GM12878 (cell line): ENCODE results near the gene RAB6B. TPM values are rescaled to one million over a fixed set of nuclear protein-coding genes. Genes with fewer than 3 reads are reported as not detected.

Experiments
- ATAC-seq: fragments of 200-7000 bp; cut with Tn5 transposase; 3 replicates; pipeline ENCODE4 v1.9.1; 2020; ENCODE audit warnings: mild to moderate bottlenecking, moderate library complexity
- BruUV-seq: library from RNA; stranded (reverse); fragments of 400-500 nt; replicated peaks from 2 replicates; lab custom pipeline; 2021; lab: Mats Ljungman, UMichigan
- CTCF ChIA-PET: fragments of 300-600 bp; sonication (Branson Sonifier 250); formaldehyde crosslinking; extraction: SDS; loops from one replicate; lab custom pipeline; 2021; ENCODE audit warnings: inconsistent platforms; lab: Yijun Ruan, JAX
- POLR2A ChIA-PET: fragments of 350-600 bp; formaldehyde crosslinking; extraction: SDS; loops from one replicate; lab custom pipeline; 2021; ENCODE audit warnings: inconsistent platforms; lab: Charles Lee
- RAD21 ChIA-PET: fragments of 300-600 bp; sonication (Branson Sonifier 250); formaldehyde crosslinking; loops from one replicate; lab custom pipeline; 2023; ENCODE audit warnings: antibody characterized with exemption; ENCODE audit not compliant: unreplicated experiment; lab: Charles Lee
- SMC1A ChIA-PET: fragments of 300-600 bp; sonication (Branson Sonifier 250); formaldehyde crosslinking; loops from one replicate; lab custom pipeline; 2023; ENCODE audit not compliant: unreplicated experiment, uncharacterized antibody; lab: Charles Lee
- DNase-seq: peaks from one replicate; pipeline ENCODE4 v3.0.0-alpha.2; 2011; ENCODE audit warnings: low read depth, low spot score
- FAIRE-seq: peaks from 3 replicates; lab custom pipeline; 2011; peaks lifted over from hg19 to GRCh38; lab: Jason Lieb, UNC
- H2AFZ ChIP-seq: 2 replicates; pipeline ENCODE4 v1.6.0; 2011; ENCODE audit warnings: low read depth, low read length, control low read depth; ENCODE audit not compliant: control insufficient read depth
- H3K27ac ChIP-seq: 2 replicates; pipeline ENCODE4 v1.5.1; 2011; ENCODE audit warnings: control low read depth; ENCODE audit not compliant: control insufficient read depth, insufficient read depth
- H3K27me3 ChIP-seq, 2 experiments: replicated peaks in 1 of 2; 2 replicates each; pipeline versions ENCODE4 v1.6.0 to v1.6.1; 2011; ENCODE audit warnings: low read length in 1 of 2; ENCODE audit not compliant: control insufficient read depth in 2 of 2, insufficient read depth in 2 of 2
- H3K36me3 ChIP-seq, 2 experiments: 2 replicates each; pipeline ENCODE4 v1.5.1; 2011; ENCODE audit warnings: low read length in 1 of 2; ENCODE audit not compliant: control insufficient read depth in 2 of 2, insufficient read depth in 2 of 2
- H3K4me1 ChIP-seq: 2 replicates; pipeline ENCODE4 v1.6.1; 2011; ENCODE audit warnings: mild to moderate bottlenecking, low read length, moderate library complexity, mixed read lengths; ENCODE audit not compliant: control insufficient read depth, insufficient read depth
- H3K4me2 ChIP-seq: 2 replicates; pipeline ENCODE4 v1.6.0; 2011; ENCODE audit warnings: control low read depth; ENCODE audit not compliant: control insufficient read depth, insufficient read depth
- H3K4me3 ChIP-seq: fragments of 200-600 bp; sonication (generic); 2 replicates; pipeline ENCODE4 v1.5.1; 2016
- H3K79me2 ChIP-seq: 2 replicates; pipeline ENCODE4 v1.6.0; 2011; ENCODE audit warnings: low read length; ENCODE audit not compliant: control insufficient read depth, insufficient read depth
- H3K9ac ChIP-seq: 2 replicates; pipeline ENCODE4 v1.8.0; 2011; ENCODE audit warnings: low read length, control low read depth, mixed read lengths; ENCODE audit not compliant: control insufficient read depth, insufficient read depth
- H3K9me3 ChIP-seq: replicated peaks from 3 replicates; pipeline ENCODE4 v1.5.1; 2011; ENCODE audit warnings: mild to moderate bottlenecking, low read length; ENCODE audit not compliant: control insufficient read depth, insufficient read depth
- H4K20me1 ChIP-seq: 2 replicates; pipeline ENCODE4 v1.6.0; 2011; ENCODE audit not compliant: control insufficient read depth, insufficient read depth
- ATF7 ChIP-seq: fragments of 450-650 bp; IDR thresholded peaks from 2 replicates; pipeline ENCODE4 v1.6.1; 2016; ENCODE audit warnings: low read depth, mild to moderate bottlenecking
- BCL11A ChIP-seq: IDR thresholded peaks from 2 replicates; pipeline ENCODE4 v1.6.1; 2011; ENCODE audit warnings: low read depth, low read length
- DPF2 ChIP-seq: fragments of 450-650 bp; IDR thresholded peaks from 2 replicates; pipeline ENCODE4 v1.6.1; 2017; ENCODE audit warnings: mild to moderate bottlenecking
- GATAD2B ChIP-seq: fragments of 450-650 bp; conservative IDR thresholded peaks from 2 replicates; pipeline ENCODE4 v1.6.1; 2017; ENCODE audit warnings: low read depth, mild to moderate bottlenecking, moderate library complexity
- HDAC2 ChIP-seq: fragments of 200-600 bp; sonication (generic); IDR thresholded peaks from 2 replicates; pipeline ENCODE4 v1.6.1; 2017
- HDAC6 ChIP-seq: fragments of 200-600 bp; sonication (generic); IDR thresholded peaks from one replicate; pipeline ENCODE4 v1.8.0; 2017; ENCODE audit warnings: antibody characterized with exemption; ENCODE audit not compliant: unreplicated experiment
- RELA ChIP-seq: fragments of 450-650 bp; IDR thresholded peaks from 2 replicates; pipeline ENCODE4 v1.8.0; 2014; ENCODE audit warnings: borderline replicate concordance; ENCODE audit not compliant: partially characterized antibody
- SIN3A ChIP-seq: IDR thresholded peaks from 2 replicates; pipeline ENCODE4 v1.6.1; 2012; ENCODE audit warnings: low read depth, low read length, improper control_type of control experiment
- SMAD1 ChIP-seq: fragments of 450-650 bp; IDR thresholded peaks from 2 replicates; pipeline ENCODE4 v1.6.1; 2018; ENCODE audit warnings: mild to moderate bottlenecking, low read depth; ENCODE audit not compliant: partially characterized antibody
- SREBF1 ChIP-seq: IDR thresholded peaks from 2 replicates; pipeline ENCODE4 v1.6.1; 2012; ENCODE audit warnings: mild to moderate bottlenecking, low read length
- STAT3 ChIP-seq: IDR thresholded peaks from 2 replicates; pipeline ENCODE4 v1.6.1; 2011; ENCODE audit warnings: low read depth, low read length, improper control_type of control experiment
- WGBS: methylation state at CpG from one replicate; pipeline ENCODE4 v1.1.6; 2016; ENCODE audit warnings: low lambda C conversion rate; ENCODE audit not compliant: insufficient replicate concordance, insufficient coverage; ENCODE audit errors: missing lambda C conversion rate; 5-methylcytosine and 5-hydroxymethylcytosine counted together
- in situ Hi-C: fragments of 300-500 bp; cut with MboI; formaldehyde crosslinking; loops from 9 replicates; pipeline ENCODE4 v1.14.3; 2018; ENCODE audit warnings: mixed read lengths
- intact Hi-C: fragments of 100-400 bp; cut with micrococcal nuclease; formaldehyde crosslinking; loops from one replicate; pipeline ENCODE4 v1.14.2; 2022; ENCODE audit not compliant: unreplicated experiment
- polyA plus RNA-seq, 11 experiments: library from polyadenylated mRNA; depleted of rRNA in 4 of 11; unstranded in 6 of 11; stranded (reverse) in 5 of 11; fragments of >200 nt; fragmentation: Nextera tagmentation in 4 of 11; fragmentation: Illumina TruSeq in 1 of 11; extraction: Ambion mirVana in 4 of 11; extraction: Trizol in 1 of 11; gene quantifications; 1 replicate in 1 of 11; 2 replicates in 10 of 11; pipeline versions ENCODE4 v1.2.1 to v1.2.3, GENCODE V29; 2011 to 2016; ENCODE audit warnings: inconsistent platforms in 2 of 11, missing spikeins in 2 of 11, low read depth in 1 of 11
- total RNA-seq, 4 experiments: library from RNA; depleted of rRNA in 3 of 4; stranded (reverse); fragments of >200 nt in 3 of 4; fragmentation: Illumina TruSeq in 1 of 4; extraction: Trizol in 1 of 4; gene quantifications; 2 replicates each; pipeline versions ENCODE4 v1.2.1 to v1.2.3, GENCODE V29; 2013 to 2021
- TF ChIP-seq, protein P1 (sequence below): IDR thresholded peaks from 2 replicates; pipeline ENCODE4 v1.6.1; 2012; ENCODE audit warnings: low read depth, low read length, improper control_type of control experiment
- TF ChIP-seq, protein P2 (sequence below): fragments of 450-650 bp; IDR thresholded peaks from 2 replicates; pipeline ENCODE4 v1.6.1; 2016; ENCODE audit warnings: mild to moderate bottlenecking, moderate library complexity, borderline replicate concordance
- TF ChIP-seq, protein P3 (sequence below): IDR thresholded peaks from 2 replicates; pipeline ENCODE4 v1.6.1; 2012; ENCODE audit warnings: low read length, inconsistent platforms

Gene RAB6B
- total and polyA plus RNA-seq, 10 of the 15 experiments (the other 5 are each of a cell fraction or from before 2014, with no cell fraction given), result 0.01 to 0.16 (median 0.04) TPM; not detected in 5

DNA sequence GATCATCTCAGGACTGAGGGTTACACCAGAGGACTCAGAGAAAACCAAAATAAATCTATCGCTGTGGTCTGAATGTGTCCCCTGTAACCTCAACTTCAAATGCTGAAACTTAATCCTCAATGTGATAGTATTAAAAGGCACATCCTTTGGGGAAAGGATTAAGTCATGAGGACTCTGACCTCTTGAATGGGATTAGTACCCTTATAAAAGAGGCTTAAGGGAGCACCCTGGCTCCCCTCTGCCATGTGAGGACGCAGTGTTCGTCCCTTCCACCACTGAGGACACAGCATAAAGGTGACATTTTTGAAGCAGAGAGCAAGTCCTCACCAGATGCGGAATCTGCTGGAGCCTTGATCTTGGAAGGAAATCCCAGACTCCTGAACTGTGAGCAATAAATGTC lies 50.6 kb downstream of the RAB6B start:
- no peaks in the 10 kb centered on the region for H3K79me2 ChIP-seq
- TF ChIP-seq, protein P1, sequence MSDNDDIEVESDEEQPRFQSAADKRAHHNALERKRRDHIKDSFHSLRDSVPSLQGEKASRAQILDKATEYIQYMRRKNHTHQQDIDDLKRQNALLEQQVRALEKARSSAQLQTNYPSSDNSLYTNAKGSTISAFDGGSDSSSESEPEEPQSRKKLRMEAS, result no peak
- TF ChIP-seq, protein P2, sequence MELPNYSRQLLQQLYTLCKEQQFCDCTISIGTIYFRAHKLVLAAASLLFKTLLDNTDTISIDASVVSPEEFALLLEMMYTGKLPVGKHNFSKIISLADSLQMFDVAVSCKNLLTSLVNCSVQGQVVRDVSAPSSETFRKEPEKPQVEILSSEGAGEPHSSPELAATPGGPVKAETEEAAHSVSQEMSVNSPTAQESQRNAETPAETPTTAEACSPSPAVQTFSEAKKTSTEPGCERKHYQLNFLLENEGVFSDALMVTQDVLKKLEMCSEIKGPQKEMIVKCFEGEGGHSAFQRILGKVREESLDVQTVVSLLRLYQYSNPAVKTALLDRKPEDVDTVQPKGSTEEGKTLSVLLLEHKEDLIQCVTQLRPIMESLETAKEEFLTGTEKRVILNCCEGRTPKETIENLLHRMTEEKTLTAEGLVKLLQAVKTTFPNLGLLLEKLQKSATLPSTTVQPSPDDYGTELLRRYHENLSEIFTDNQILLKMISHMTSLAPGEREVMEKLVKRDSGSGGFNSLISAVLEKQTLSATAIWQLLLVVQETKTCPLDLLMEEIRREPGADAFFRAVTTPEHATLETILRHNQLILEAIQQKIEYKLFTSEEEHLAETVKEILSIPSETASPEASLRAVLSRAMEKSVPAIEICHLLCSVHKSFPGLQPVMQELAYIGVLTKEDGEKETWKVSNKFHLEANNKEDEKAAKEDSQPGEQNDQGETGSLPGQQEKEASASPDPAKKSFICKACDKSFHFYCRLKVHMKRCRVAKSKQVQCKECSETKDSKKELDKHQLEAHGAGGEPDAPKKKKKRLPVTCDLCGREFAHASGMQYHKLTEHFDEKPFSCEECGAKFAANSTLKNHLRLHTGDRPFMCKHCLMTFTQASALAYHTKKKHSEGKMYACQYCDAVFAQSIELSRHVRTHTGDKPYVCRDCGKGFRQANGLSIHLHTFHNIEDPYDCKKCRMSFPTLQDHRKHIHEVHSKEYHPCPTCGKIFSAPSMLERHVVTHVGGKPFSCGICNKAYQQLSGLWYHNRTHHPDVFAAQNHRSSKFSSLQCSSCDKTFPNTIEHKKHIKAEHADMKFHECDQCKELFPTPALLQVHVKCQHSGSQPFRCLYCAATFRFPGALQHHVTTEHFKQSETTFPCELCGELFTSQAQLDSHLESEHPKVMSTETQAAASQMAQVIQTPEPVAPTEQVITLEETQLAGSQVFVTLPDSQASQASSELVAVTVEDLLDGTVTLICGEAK, result no peak
- TF ChIP-seq SREBF1 (no peak), RELA (no peak), DPF2 (no peak), STAT3 (no peak), SMAD1 (no peak), ATF7 (no peak), BCL11A (no peak), SIN3A (no peak), HDAC6 (no peak), GATAD2B (no peak), HDAC2 (no peak)
- TF ChIP-seq, protein P3, sequence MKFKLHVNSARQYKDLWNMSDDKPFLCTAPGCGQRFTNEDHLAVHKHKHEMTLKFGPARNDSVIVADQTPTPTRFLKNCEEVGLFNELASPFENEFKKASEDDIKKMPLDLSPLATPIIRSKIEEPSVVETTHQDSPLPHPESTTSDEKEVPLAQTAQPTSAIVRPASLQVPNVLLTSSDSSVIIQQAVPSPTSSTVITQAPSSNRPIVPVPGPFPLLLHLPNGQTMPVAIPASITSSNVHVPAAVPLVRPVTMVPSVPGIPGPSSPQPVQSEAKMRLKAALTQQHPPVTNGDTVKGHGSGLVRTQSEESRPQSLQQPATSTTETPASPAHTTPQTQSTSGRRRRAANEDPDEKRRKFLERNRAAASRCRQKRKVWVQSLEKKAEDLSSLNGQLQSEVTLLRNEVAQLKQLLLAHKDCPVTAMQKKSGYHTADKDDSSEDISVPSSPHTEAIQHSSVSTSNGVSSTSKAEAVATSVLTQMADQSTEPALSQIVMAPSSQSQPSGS, result no peak
- ATAC-seq, result no peak
- RAD21 ChIA-PET, result no interaction called here
- H3K27ac ChIP-seq, result no peak overlapping the region
- peaks cover 0 to 5% of the 10 kb centered on the region in 2 experiments; a peak in 3 of 4 replicates for H3K27me3 ChIP-seq
- no peak overlapping the region for H3K4me2 ChIP-seq
- POLR2A ChIA-PET, result no interaction called here
- 90% methylated on average over 4 of the region's 4 CpGs for WGBS
- no peaks in the 10 kb centered on the region; a peak in 1 of 4 replicates for H3K36me3 ChIP-seq
- intact Hi-C loops, result no loop called here
- SMC1A ChIA-PET, result no interaction called here
- no peak overlapping the region for H3K9ac ChIP-seq
- no peak overlapping the region for H2AFZ ChIP-seq
- no TSS peak for BruUV-seq
- H3K4me3 ChIP-seq, result no peak overlapping the region
- H3K4me1 ChIP-seq, result peaks cover 8% of the 10 kb centered on the region
- FAIRE-seq, result no peak
- no peaks in the 10 kb centered on the region for H4K20me1 ChIP-seq
- H3K9me3 ChIP-seq, result no peaks in the 10 kb centered on the region
- no peak for DNase-seq
- in situ Hi-C loops, result no loop called here
- CTCF ChIA-PET, result no interaction called here
